OCI-LY1 (cell line): ENCODE results near the gene LDLRAD2.

ENCODE experiments used
- CTCF ChIP-seq: fragments of 200-600 bp; sonication (generic), shearing (Covaris generic); IDR thresholded peaks from 2 replicates; pipeline ENCODE4 v1.5.1; 2017; ENCODE audit warnings: mild to moderate bottlenecking, antibody characterized with exemption, low read length, moderate library complexity, mixed read lengths
- EZH2 ChIP-seq: fragments of 200-600 bp; sonication (generic), shearing (Covaris generic); IDR thresholded peaks from 2 replicates; pipeline ENCODE4 v1.8.0; 2017; ENCODE audit warnings: borderline replicate concordance, mixed run types, mild to moderate bottlenecking, antibody characterized with exemption, low read length, moderate library complexity, mixed read lengths

GRCh38 chr1:21866707-21867043 lies 54.6 kb downstream of the LDLRAD2 start:
- TF ChIP-seq CTCF: no peak
- no peak for TF ChIP-seq EZH2
